Bronchial epithelial cell (primary cell): ENCODE results near the gene SPATA18. TPM values are rescaled to one million over a fixed set of nuclear protein-coding genes. Genes with fewer than 3 reads are reported as not detected.

Experiments used
- DNase-seq: peaks from one replicate; pipeline ENCODE4 v3.0.0-alpha.2; 2010; ENCODE audit warnings: low read depth
- FAIRE-seq: peaks from 2 replicates; lab custom pipeline; 2011; peaks lifted over from hg19 to GRCh38; lab: Jason Lieb, UNC
- H3K27me3 ChIP-seq: 2 replicates; pipeline ENCODE4 v1.5.1; 2011; ENCODE audit warnings: low read length; ENCODE audit not compliant: control insufficient read depth, insufficient read depth
- H3K36me3 ChIP-seq: 2 replicates; pipeline ENCODE4 v1.5.1; 2011; ENCODE audit warnings: low read length; ENCODE audit not compliant: control insufficient read depth, insufficient read depth
- H3K4me3 ChIP-seq: 2 replicates; pipeline ENCODE4 v1.5.1; 2011; ENCODE audit warnings: mild to moderate bottlenecking, low read depth, low read length, control low read depth
- CTCF ChIP-seq: IDR thresholded peaks from 2 replicates; pipeline ENCODE4 v1.5.1; 2011; ENCODE audit warnings: mild to moderate bottlenecking, moderate library complexity, low read length, control low read depth, inconsistent platforms; ENCODE audit not compliant: insufficient read depth, severe bottlenecking
- total RNA-seq: library from RNA; depleted of rRNA; stranded (reverse); fragments of >200 nt; gene quantifications from 2 replicates; pipeline ENCODE4 v1.2.1, GENCODE V29; 2014

SPATA18 gene, protein sequence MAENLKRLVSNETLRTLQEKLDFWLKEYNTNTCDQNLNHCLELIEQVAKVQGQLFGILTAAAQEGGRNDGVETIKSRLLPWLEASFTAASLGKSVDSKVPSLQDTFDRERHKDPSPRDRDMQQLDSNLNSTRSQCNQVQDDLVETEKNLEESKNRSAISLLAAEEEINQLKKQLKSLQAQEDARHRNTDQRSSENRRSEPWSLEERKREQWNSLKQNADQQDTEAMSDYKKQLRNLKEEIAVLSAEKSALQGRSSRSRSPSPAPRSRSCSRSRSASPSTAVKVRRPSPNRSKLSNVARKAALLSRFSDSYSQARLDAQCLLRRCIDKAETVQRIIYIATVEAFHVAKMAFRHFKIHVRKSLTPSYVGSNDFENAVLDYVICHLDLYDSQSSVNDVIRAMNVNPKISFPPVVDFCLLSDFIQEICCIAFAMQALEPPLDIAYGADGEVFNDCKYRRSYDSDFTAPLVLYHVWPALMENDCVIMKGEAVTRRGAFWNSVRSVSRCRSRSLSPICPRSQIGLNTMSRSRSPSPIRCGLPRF
- 11.8 and 16.1 TPM in 2 replicates for total RNA-seq

DNA sequence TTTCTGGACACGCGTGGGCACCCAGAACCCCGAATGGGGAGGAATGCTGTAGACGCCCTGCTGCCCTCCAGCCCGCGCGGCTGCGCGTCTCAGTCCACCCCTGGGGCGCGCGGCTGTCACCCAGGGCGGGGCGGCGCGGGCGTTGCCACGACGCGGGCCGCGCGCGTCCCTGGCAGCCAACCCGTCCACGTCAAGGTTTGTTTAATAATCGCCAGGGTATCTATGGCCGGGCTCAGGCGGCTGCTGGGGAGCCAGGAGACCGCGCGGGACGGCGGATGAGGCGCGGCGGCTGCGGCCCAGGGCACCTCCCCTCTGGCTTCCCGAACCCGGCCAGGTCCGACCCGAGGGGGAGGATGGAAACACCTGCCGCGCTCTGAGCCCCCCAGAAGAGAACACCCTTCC lies at the start of gene SPATA18:
SPATA18 (plus strand) TSS at position 92 of the 402 bp plus-strand sequence. CDS start 401 bp downstream, outside the sequence.
- Histone ChIP-seq H3K27me3 (no peaks in the 10 kb centered on the region), H3K4me3 (peak within 1 kb of the TSS; percentile 92), H3K36me3 (no peaks in the 10 kb centered on the region)
- no peak for TF ChIP-seq CTCF
- DNase-seq = no peak
- no peak for FAIRE-seq

- FAIRE-seq = no peak
- no peak for TF ChIP-seq CTCF
These were observed 49.5 kb upstream of the SPATA18 start for GRCh38 chr4:52001616-52002015.

GRCh38 chr4:52004414-52004813 lies 46.7 kb upstream of the SPATA18 start:
- no peak for TF ChIP-seq CTCF
- Histone ChIP-seq H3K4me3 (no peak overlapping the region), H3K36me3 (no peaks in the 10 kb centered on the region), H3K27me3 (no peaks in the 10 kb centered on the region)
- DNase-seq = no peak
- no peak for FAIRE-seq

More at GRCh38 chr4:52001616-52002015, 49.5 kb upstream of the SPATA18 start:
- Histone ChIP-seq H3K4me3 (no peak overlapping the region), H3K36me3 (no peaks in the 10 kb centered on the region), H3K27me3 (no peaks in the 10 kb centered on the region)
- peak; percentile 85 for DNase-seq

GRCh38 chr4:52005604-52006273 lies 45.4 kb upstream of the SPATA18 start:
- no peak for FAIRE-seq
- no peaks in the 10 kb centered on the region for H3K36me3 ChIP-seq
- DNase-seq = no peak
- TF ChIP-seq CTCF = no peak
- no peaks in the 10 kb centered on the region for H3K27me3 ChIP-seq
- no peak overlapping the region for H3K4me3 ChIP-seq

GRCh38 chr4:52006887-52007286 lies 44.2 kb upstream of the SPATA18 start:
- Histone ChIP-seq H3K27me3 (no peaks in the 10 kb centered on the region), H3K4me3 (no peak overlapping the region), H3K36me3 (no peaks in the 10 kb centered on the region)
- DNase-seq (no peak), FAIRE-seq (no peak)
- no peak for TF ChIP-seq CTCF
